Measurements from ENCODE around the gene MMP12.

The MMP12 gene

GRCh38 chr11:102849311-102849710, 25.5 kb downstream of the MMP12 start:
- no peak for DNase-seq

GRCh38 chr11:102846292-102846691, 28.5 kb downstream of the MMP12 start:
- DNase-seq = no peak

GRCh38 chr11:102843489-102843888, 31.3 kb downstream of the MMP12 start, which contains the start of gene MMP3:
Gene MMP3, minus strand, starts transcription at chr11:102843609. Its CDS starts 63 bp downstream, at chr11:102843546.
- DNase-seq = no peak

- DNase-seq = no peak
Measured at GRCh38 chr11:102842930-102843329, 31.9 kb downstream of the MMP12 start.

GRCh38 chr11:102840018-102840417, 34.8 kb downstream of the MMP12 start:
- no peak for DNase-seq

- no peak for DNase-seq
Measured at GRCh38 chr11:102837646-102838045, 37.1 kb downstream of the MMP12 start.

- DNase-seq = no peak
Measured at GRCh38 chr11:102837156-102837555, 37.6 kb downstream of the MMP12 start.

- DNase-seq = no peak
Measured at GRCh38 chr11:102836290-102836875, 38.4 kb downstream of the MMP12 start.

- DNase-seq = no peak
Measured at GRCh38 chr11:102833731-102834130, 41.1 kb downstream of the MMP12 start.

- DNase-seq = no peak
Measured at GRCh38 chr11:102832612-102833011, 42.2 kb downstream of the MMP12 start.

GRCh38 chr11:102831489-102832440, 43.0 kb downstream of the MMP12 start:
- no peak for DNase-seq

- no peak for DNase-seq
Measured at GRCh38 chr11:102831128-102831488, 43.7 kb downstream of the MMP12 start.

- no peak for DNase-seq
Measured at GRCh38 chr11:102830001-102830727, 44.6 kb downstream of the MMP12 start.

- no peak for DNase-seq
Measured at GRCh38 chr11:102829316-102830000, 45.3 kb downstream of the MMP12 start.

GRCh38 chr11:102824556-102824955, 50.2 kb downstream of the MMP12 start:
- DNase-seq = no peak

GRCh38 chr11:102819491-102819890, 55.3 kb downstream of the MMP12 start:
- no peak for DNase-seq

- no peak for DNase-seq
Measured at GRCh38 chr11:102813484-102813883, 61.3 kb downstream of the MMP12 start.

All from NCI-H774 (cell line).